Panc1 (cell line): ENCODE data around the gene PAX5. TPM values are rescaled to one million over a fixed set of nuclear protein-coding genes. Genes with fewer than 3 reads are reported as not detected.

ENCODE experiments used
- ATAC-seq: fragments of 200-7000 bp; cut with Tn5 transposase; 2 replicates; pipeline ENCODE4 v1.9.1; 2020; ENCODE audit warnings: mild to moderate bottlenecking, moderate library complexity
- BruUV-seq: library from RNA; stranded (reverse); fragments of 400-500 nt; replicated peaks from 2 replicates; lab custom pipeline; 2021; lab: Mats Ljungman, UMichigan
- CTCF ChIA-PET: fragments of 300-600 bp; sonication (Branson Sonifier 250); formaldehyde crosslinking; loops from one replicate; lab custom pipeline; 2022; ENCODE audit warnings: antibody characterized with exemption; lab: Charles Lee
- POLR2A ChIA-PET: fragments of 300-600 bp; sonication (Branson Sonifier 250); formaldehyde crosslinking; loops from one replicate; lab custom pipeline; 2022; ENCODE audit warnings: antibody characterized with exemption; lab: Charles Lee
- DNase-seq: peaks from one replicate; pipeline ENCODE4 v3.0.0-alpha.2; 2010; ENCODE audit warnings: low read depth, low spot score
- H3K27ac ChIP-seq: 2 replicates; pipeline ENCODE4 v1.5.1; 2011; ENCODE audit warnings: mild to moderate bottlenecking, low read length, inconsistent platforms
- H3K27me3 ChIP-seq: fragments of 200-500 bp; sonication (Bioruptor generic); 2 replicates; pipeline ENCODE4 v1.6.0; 2014; ENCODE audit warnings: low read length, inconsistent platforms; ENCODE audit not compliant: control insufficient read depth, insufficient read depth
- H3K36me3 ChIP-seq: fragments of 200-500 bp; sonication (Bioruptor generic); 2 replicates; pipeline ENCODE4 v1.5.1; 2014; ENCODE audit warnings: inconsistent platforms, mild to moderate bottlenecking, low read length, moderate library complexity; ENCODE audit not compliant: control insufficient read depth, insufficient read depth
- H3K4me1 ChIP-seq: 2 replicates; pipeline ENCODE4 v1.5.1; 2011; ENCODE audit warnings: inconsistent platforms, mild to moderate bottlenecking, low read length, moderate library complexity; ENCODE audit not compliant: control insufficient read depth, insufficient read depth
- H3K4me3 ChIP-seq, 2 experiments: 2 replicates each; pipeline ENCODE4 v1.5.1; 2011 to 2012; ENCODE audit warnings: low read depth in 2 of 2, low read length in 2 of 2, mild to moderate bottlenecking in 2 of 2, inconsistent platforms in 1 of 2, moderate library complexity in 1 of 2
- H3K9me3 ChIP-seq: fragments of 200-500 bp; sonication (Bioruptor generic); 2 replicates; pipeline ENCODE4 v1.5.1; 2014; ENCODE audit warnings: low read depth, mild to moderate bottlenecking, inconsistent platforms, low read length, moderate library complexity; ENCODE audit not compliant: control insufficient read depth, insufficient read depth
- POLR2AphosphoS5 ChIP-seq: IDR thresholded peaks from 2 replicates; pipeline ENCODE4 v1.6.1; 2012; ENCODE audit warnings: mild to moderate bottlenecking, low read depth, low read length, moderate library complexity
- SIN3A ChIP-seq: IDR thresholded peaks from 2 replicates; pipeline ENCODE4 v1.6.1; 2012; ENCODE audit warnings: low read depth, mild to moderate bottlenecking, low read length, moderate library complexity, borderline replicate concordance; ENCODE audit not compliant: insufficient read depth
- TCF7L2 ChIP-seq: IDR thresholded peaks from 2 replicates; pipeline ENCODE4 v1.6.1; 2011; ENCODE audit warnings: mild to moderate bottlenecking, low read depth, low read length, inconsistent platforms
- in situ Hi-C: cut with HindIII; loops from 2 replicates; pipeline ENCODE4 v1.10.0; 2016; ENCODE audit warnings: low sequenced_read_pairs, low pct_unique_long_range_greater_than_20kb
- intact Hi-C: fragments of 100-400 bp; cut with micrococcal nuclease; formaldehyde crosslinking; loops from one replicate; pipeline ENCODE4 v1.10.0; 2022; ENCODE audit not compliant: unreplicated experiment
- total RNA-seq: library from RNA; stranded (reverse); gene quantifications from one replicate; pipeline ENCODE4 v1.2.1, GENCODE V29; 2021; ENCODE audit not compliant: unreplicated experiment
- TF ChIP-seq, protein P1 (sequence below): fragments of 450-650 bp; IDR thresholded peaks from 2 replicates; pipeline ENCODE4 v1.5.1; 2017; ENCODE audit warnings: mild to moderate bottlenecking
- TF ChIP-seq, protein P2 (sequence below), 2 experiments: IDR thresholded peaks; 2 replicates each; pipeline ENCODE4 v1.6.1; 2011 to 2012; ENCODE audit warnings: low read depth in 2 of 2, control low read depth in 1 of 2, low read length in 1 of 2, mild to moderate bottlenecking in 1 of 2, moderate library complexity in 1 of 2; ENCODE audit not compliant: insufficient read depth in 1 of 2

PAX5 gene
- total RNA-seq, 1 experiment from 2014 or later = 0.39 TPM

- no peak overlapping the region for H3K27ac ChIP-seq
- no peak for DNase-seq
- no peak overlapping the region for H3K4me3 ChIP-seq
- ChIA-PET CTCF (interaction anchor here (1.0 kb wide), 2 partner anchors 51 to 75 kb away, joined by 3 to 5 read pairs; no protein-coding TSS in a partner anchor), POLR2A (interaction anchor here (0.6 kb wide), 1 partner anchor 142 kb away, joined by 3 read pairs; no protein-coding TSS in a partner anchor)
- H3K27me3 ChIP-seq = peaks cover 41% of the 10 kb centered on the region
- H3K36me3 ChIP-seq = no peaks in the 10 kb centered on the region
- intact Hi-C loops (no loop called here), in situ Hi-C loops (no loop called here)
- no peaks in the 10 kb centered on the region for H3K4me1 ChIP-seq
- TF ChIP-seq TCF7L2 (no peak), SIN3A (no peak), POLR2AphosphoS5 (no peak)
- TF ChIP-seq, protein P1, sequence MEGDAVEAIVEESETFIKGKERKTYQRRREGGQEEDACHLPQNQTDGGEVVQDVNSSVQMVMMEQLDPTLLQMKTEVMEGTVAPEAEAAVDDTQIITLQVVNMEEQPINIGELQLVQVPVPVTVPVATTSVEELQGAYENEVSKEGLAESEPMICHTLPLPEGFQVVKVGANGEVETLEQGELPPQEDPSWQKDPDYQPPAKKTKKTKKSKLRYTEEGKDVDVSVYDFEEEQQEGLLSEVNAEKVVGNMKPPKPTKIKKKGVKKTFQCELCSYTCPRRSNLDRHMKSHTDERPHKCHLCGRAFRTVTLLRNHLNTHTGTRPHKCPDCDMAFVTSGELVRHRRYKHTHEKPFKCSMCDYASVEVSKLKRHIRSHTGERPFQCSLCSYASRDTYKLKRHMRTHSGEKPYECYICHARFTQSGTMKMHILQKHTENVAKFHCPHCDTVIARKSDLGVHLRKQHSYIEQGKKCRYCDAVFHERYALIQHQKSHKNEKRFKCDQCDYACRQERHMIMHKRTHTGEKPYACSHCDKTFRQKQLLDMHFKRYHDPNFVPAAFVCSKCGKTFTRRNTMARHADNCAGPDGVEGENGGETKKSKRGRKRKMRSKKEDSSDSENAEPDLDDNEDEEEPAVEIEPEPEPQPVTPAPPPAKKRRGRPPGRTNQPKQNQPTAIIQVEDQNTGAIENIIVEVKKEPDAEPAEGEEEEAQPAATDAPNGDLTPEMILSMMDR = no peak
- TF ChIP-seq, protein P2, sequence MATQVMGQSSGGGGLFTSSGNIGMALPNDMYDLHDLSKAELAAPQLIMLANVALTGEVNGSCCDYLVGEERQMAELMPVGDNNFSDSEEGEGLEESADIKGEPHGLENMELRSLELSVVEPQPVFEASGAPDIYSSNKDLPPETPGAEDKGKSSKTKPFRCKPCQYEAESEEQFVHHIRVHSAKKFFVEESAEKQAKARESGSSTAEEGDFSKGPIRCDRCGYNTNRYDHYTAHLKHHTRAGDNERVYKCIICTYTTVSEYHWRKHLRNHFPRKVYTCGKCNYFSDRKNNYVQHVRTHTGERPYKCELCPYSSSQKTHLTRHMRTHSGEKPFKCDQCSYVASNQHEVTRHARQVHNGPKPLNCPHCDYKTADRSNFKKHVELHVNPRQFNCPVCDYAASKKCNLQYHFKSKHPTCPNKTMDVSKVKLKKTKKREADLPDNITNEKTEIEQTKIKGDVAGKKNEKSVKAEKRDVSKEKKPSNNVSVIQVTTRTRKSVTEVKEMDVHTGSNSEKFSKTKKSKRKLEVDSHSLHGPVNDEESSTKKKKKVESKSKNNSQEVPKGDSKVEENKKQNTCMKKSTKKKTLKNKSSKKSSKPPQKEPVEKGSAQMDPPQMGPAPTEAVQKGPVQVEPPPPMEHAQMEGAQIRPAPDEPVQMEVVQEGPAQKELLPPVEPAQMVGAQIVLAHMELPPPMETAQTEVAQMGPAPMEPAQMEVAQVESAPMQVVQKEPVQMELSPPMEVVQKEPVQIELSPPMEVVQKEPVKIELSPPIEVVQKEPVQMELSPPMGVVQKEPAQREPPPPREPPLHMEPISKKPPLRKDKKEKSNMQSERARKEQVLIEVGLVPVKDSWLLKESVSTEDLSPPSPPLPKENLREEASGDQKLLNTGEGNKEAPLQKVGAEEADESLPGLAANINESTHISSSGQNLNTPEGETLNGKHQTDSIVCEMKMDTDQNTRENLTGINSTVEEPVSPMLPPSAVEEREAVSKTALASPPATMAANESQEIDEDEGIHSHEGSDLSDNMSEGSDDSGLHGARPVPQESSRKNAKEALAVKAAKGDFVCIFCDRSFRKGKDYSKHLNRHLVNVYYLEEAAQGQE (IDR thresholded peaks at IDR 0.05; ENCODE audit: insufficient read depth in 1 of 2, low read depth in 2 of 2, low read length in 1 of 2) = no peak
- no TSS peak for BruUV-seq
- no peaks in the 10 kb centered on the region for H3K9me3 ChIP-seq
- ATAC-seq = no peak
Observed at GRCh38 chr9:36803961-36804360, 230.1 kb downstream of the PAX5 start.

GRCh38 chr9:36802201-36802920 lies 231.7 kb downstream of the PAX5 start:
- BruUV-seq = no TSS peak
- TF ChIP-seq, protein P2 (IDR thresholded peaks at IDR 0.05; ENCODE audit: insufficient read depth in 1 of 2, low read depth in 2 of 2, low read length in 1 of 2) = no peak
- in situ Hi-C loops (no loop called here), intact Hi-C loops (no loop called here)
- no peak overlapping the region for H3K4me3 ChIP-seq
- no peaks in the 10 kb centered on the region for H3K4me1 ChIP-seq
- ATAC-seq = no peak
- no peak overlapping the region for H3K27ac ChIP-seq
- ChIA-PET POLR2A (interaction anchor here (0.5 kb wide), 1 partner anchor 25 kb away, joined by 4 read pairs; no protein-coding TSS in a partner anchor), CTCF (no interaction called here)
- no peak for DNase-seq
- H3K36me3 ChIP-seq = no peaks in the 10 kb centered on the region
- peaks cover 41% of the 10 kb centered on the region for H3K27me3 ChIP-seq
- no peaks in the 10 kb centered on the region for H3K9me3 ChIP-seq
